ENCODE data around the gene ZNF217.
"Not testable (repeated sequence)": the region's sequence is repeated elsewhere in the genome, so short reads cannot be mapped to it uniquely, and the experiment has no call there.

Gene ZNF217

DNA sequence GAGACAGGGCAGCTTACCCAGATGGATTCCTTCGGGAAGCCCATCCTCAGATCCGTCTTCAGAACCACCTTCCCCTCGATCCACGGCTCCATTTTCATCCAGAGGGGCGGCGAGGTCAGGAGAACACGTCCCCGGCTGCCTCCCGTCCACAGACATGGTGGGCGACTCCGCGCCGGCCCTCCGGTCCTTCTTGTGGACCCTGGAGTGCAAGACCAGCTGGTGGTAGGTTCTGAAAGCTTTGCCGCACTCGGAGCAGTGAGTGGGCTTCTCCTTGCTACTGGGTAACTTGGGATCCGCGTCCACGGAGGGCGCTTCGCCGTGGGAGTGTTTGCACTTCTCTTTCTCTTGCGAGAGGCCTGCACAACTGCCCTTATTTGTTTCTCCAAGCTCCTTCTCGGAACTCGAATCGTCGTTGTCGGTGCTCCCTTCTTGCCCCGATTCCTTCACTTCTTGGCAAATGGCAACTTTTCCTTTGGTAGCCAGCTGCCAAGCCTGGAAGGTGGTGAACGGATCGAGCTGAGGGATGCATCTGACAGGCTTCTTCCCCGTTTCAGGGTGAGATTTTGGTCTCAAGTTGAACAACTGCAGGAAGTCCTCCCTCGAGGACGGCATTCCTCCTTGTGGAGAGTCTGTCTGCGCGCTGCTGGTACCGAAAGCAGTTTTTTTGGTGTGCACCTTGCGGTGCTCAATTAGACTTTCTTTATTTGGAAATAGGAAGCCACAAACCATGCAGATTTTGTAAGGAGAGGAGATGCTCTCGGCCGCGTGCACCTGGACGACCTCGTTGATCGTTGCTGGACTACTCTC lies 12.0 kb downstream of the ZNF217 start:
- peak; percentile 72 for DNase-seq

DNA sequence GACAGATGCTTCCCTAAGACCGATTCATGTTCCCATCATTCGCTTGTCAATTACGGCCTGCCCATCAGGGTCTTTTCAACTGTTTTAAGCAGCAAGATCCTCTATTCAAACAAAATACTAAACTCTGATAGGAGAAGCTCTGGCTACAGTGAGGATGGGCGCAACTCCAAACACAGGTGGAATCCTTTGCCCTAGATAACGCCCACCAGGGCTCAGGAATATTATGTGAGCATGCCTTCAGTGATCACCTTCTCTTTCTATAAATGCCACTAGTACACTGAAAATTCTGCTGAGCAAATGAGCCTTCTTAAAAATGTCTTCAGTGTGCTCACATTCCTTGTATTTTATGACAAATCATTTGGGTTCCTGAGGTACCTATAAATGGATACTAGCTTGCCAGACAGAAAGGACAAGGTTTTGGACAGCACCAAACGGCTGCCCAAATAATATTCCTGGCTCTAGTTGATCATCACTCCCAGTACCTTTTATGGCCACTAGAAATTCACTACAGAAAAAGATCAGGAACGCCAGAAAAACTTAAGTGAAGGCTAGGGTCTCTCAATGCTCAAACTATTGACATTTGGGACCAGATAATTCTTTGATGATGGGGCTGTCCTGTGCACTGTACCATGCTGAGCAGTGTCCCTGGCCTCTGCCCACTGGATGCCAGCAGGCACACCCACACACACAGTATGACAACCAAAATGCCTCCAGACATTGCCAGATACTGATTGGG lies 13.1 kb downstream of the ZNF217 start:
- DNase-seq = no peak

- DNase-seq = peak; percentile 69
These were observed 13.9 kb downstream of the ZNF217 start for GRCh38 chr20:53579581-53580375.

DNA sequence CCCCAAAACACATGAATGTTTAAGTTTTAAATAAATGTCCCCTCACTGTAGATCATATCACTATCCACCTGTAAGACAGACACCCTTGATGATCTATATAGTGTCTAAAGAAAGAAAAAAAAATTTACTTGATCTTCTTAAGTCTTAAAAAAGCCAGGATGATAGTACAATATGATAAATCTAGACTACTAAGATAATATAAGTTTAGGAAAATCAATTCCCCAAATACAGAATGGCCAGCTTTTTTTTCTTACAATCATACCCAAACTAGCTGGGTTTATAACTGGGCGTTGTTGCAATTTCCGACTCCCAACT lies 14.4 kb downstream of the ZNF217 start:
- no peak for DNase-seq

DNA sequence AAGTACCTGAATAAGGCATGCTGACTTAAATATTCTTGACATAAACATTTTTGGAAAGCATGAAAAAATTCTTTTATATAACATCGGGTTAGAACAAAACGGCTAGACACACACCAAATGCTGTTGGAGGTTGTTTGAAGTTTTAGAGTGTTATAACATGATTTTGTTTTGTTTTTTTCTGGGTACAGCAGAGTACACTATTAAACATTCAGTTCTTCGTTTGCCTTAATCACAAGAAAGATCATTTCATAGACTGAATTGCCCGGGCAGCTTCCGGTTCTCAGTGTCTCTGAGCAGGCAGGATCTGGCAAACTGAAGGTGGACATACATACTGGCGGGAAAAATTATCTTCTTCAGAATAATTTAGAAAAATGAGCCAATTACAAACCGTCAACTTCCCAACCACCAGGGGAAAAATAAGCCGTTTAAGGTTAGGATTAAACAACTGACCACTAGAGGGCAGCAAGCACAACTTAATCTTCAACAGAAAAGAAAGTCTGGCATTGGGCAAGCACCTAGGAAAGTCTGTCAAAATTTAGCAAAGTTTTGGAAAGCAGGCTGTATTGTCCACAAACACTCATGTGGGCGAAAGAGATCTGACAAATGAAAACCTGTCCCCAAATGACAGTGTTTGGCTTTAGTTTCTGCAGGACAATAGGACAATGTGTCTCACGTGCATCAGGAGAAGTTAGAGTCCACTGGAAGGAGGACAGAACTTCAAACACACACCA lies 15.0 kb downstream of the ZNF217 start:
- peak; percentile 68 for DNase-seq

GRCh38 chr20:53576586-53577318 lies 16.9 kb downstream of the ZNF217 start:
- DNase-seq = no peak

DNA sequence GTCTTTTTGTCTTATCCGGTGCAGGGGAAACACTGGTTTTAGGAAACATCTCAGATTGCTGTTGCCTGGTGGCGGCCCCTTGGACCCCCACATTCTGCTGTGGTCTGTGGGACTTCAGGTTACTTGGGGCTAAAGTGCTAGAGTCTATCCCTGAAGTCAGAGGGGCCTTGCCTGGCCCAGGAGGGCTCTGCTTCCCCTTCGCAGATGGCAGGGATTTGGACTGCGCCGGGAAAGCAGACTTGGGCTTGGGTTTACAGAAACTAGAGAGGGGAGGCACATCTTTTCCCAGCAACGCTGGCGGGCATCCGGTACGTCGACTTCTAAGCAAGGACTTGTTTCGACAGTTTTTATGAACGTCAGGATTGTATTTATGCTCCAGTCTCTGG lies 17.5 kb downstream of the ZNF217 start:
- DNase-seq = no peak

DNA sequence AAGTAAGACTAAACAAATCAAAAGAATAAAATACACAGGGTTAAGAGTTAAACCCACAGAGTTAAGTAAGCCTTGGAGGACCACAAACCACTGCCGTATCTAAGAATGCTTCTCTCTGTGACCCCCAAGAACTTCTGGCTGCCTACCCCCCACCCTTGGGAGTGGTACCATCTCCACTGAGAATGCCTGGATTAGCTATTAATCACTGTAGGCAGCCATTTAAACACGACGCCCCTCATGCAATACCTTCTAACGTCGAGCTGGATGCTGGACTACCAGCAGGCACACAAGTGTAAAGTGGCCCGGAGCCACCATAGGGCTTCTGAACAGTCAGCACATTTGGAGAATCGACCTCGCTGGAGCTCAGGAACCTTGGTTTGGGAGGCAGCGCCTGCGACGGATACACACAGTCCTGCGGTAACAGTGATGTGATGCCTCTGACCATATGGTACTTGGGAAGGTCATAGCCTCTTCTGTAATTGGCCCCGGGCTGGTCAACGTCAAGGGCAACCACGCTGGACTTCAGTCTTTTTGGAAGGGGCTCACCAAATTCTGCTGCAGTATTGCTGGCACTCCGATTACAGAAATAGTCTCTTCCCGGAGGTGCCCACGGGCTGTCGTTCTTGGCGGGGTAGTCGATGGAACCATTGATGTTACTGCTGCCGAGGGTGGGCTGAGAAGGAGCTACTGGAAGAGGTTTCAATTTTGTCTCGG lies 18.0 kb downstream of the ZNF217 start:
- no peak for DNase-seq

- DNase-seq = no peak
These were observed 18.8 kb downstream of the ZNF217 start for GRCh38 chr20:53574819-53575218.

GRCh38 chr20:53574259-53574789 lies 19.3 kb downstream of the ZNF217 start:
- no peak for DNase-seq

DNA sequence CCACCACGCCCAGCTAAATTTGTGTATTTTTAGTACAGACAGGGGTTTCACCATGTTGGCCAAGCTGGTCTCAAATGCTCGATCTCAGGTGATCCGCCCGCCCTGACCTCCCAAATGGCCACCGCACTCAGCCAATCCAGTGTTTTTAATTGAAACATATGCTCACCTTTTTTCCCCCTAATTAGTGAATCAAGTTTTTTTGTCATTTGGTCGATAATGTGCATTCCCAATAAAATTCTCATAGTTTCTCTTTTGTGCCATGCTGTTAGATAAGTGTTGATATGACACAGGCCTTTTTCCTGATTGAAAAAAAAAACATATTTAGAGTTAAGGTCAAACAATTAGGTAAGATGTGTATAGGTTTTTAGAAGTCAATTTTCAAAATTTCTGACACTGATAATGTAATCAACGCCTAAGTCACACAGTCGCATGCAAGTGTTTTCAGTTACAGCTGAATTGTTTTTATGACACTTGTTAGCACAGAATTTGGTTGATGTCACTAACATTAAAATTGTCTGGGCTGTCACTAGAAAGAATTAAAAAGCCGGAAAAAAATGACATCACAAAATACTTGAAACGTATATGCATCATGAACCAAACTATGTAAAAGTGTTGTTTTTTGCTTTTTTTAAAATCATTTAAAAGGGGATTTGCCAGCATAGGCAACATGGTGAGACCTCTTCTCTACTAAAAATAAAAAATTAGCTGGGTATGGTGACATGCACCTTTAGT lies 21.9 kb downstream of the ZNF217 start:
- DNase-seq = no peak

DNA sequence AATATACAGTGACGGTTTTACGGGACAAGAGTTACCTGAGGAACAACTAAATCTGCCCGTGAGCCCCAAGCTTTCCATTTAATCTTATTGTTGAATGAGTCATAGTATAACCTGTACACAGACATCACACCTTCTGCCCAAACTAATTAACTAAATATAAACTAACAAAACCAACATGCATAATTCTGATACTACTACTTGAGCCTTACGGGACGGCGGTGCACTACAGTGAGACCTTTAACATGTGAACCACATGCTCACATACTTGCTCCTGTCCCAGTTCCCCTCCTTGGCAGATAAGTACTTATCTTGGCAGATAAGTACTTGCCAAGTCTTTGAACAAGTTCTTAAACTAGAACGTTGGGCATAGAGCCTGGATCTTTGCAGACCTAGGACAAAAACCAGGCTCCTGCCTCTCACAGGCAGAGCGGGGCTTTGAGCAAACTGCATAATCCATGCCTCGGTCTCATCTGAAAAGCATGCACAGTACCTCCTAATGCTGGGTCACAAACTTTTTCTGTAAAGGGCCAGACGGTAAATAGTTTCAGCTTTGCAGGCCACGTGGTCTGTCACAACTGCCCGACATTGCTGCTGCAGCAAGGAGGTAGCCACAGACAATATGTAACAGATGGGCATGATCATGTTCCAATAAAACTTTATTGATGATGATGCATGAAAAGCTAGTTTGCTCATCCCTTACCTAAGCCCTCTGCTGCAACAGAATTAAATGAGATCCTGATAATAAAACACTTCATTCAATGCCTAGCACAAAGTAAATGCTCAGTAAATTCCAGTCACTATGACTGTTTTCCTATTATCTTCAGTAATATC lies 23.0 kb downstream of the ZNF217 start:
- DNase-seq = no peak

- DNase-seq = no peak
These were observed 23.9 kb downstream of the ZNF217 start for GRCh38 chr20:53569606-53570307.

DNA sequence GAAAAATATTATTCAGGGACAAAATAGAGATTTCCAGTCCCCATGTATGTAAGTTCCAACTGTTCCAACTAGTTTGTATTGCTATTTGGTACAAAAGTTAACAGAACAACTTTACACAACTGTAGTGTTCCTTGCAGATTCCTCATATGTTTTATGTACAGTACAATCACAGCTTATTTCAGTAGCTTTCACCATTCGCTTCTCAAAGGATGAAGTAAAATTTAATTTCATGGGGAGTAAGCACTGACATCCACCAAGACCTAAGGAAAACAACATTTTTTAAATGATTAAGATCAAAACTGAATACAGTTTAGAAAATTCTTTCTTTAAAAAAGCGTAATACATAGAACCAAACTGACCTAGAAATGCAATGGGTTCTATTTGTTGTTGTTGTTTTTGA lies 24.6 kb downstream of the ZNF217 start:
- no peak for DNase-seq

- no peak for DNase-seq
These were observed 25.3 kb downstream of the ZNF217 start for GRCh38 chr20:53568351-53568750.

- DNase-seq = no peak
These were observed 26.2 kb downstream of the ZNF217 start for GRCh38 chr20:53567379-53567917.

DNA sequence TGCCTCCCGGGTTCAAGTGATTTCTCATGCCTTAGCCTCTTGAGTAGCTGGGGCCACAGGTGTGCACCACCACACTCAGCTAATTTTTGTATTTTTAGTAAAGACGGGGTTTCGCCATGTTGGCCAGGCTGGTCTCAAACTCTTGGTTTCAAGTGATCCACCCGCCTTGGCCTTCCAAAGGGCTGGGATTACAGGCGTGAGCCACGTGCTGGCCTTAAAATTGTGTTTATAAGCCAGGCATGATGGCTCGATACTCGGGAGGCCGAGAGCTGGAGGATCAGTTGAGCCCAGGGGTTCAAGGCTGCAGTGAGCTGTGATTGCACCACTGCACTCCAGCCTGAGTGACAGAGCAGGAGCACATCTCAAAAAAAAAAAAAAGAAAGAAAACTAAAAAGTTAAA lies 27.0 kb downstream of the ZNF217 start:
- DNase-seq = not testable (repeated sequence)

GRCh38 chr20:53565254-53565653 lies 28.4 kb downstream of the ZNF217 start:
- no peak for DNase-seq

All from activated effector memory CD4-positive, alpha-beta T cell treated with anti-CD3 and anti-CD28 coated beads, Interleukin-2, amount 50 U/mL, for 16 hours (primary cell).